ENCODE data around the gene FUCA2. TPM values are rescaled to one million over a fixed set of nuclear protein-coding genes. Genes with fewer than 3 reads are reported as not detected.

Gene FUCA2
- total RNA-seq, 1 donor from 2014 or later = 52.4 TPM

- Mint-ChIP-seq H3K36me3 (ENCODE audit: low read depth) (no peaks in the 10 kb centered on the region), H3K4me3 (ENCODE audit: unreplicated experiment) (no peak overlapping the region), H3K9me3 (ENCODE audit: low read depth) (no peaks in the 10 kb centered on the region), H3K27me3 (ENCODE audit: low read depth) (no peaks in the 10 kb centered on the region), H3K27ac (ENCODE audit: unreplicated experiment) (peak overlapping the region; percentile 24), H3K4me1 (ENCODE audit: low read depth) (peaks cover 9% of the 10 kb centered on the region)
- TF ChIP-seq CTCF (IDR thresholded peaks at IDR 0.05) = no peak
- DNase-seq (ENCODE audit: low spot score) = no peak
Observed at GRCh38 chr6:143545976-143546547, 34.5 kb upstream of the FUCA2 start.

DNA sequence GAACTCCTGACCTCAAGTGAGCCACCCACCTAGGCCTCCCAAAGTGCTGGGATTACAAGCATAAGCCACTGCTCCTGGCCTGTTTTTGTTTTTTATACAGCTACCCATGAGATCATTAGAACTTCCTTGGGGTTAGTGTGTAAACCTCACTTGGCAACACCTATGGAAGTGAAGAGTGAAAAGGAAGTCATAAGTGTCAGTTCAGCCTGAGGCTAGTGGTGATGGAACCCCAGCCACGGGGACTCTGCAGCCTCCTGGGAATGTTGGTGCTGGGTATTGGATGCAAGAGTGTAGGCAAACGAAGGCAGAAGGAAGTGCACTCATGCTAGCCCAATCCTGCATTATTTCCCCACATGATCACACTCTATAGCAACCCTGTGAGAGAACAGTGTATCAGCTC lies 33.6 kb upstream of the FUCA2 start:
- H3K27ac Mint-ChIP-seq (ENCODE audit: unreplicated experiment) = no peak overlapping the region
- H3K36me3 Mint-ChIP-seq (ENCODE audit: low read depth) = no peaks in the 10 kb centered on the region
- H3K4me3 Mint-ChIP-seq (ENCODE audit: unreplicated experiment) = no peak overlapping the region
- no peak for TF ChIP-seq CTCF (IDR thresholded peaks at IDR 0.05)
- peaks cover 9% of the 10 kb centered on the region for H3K4me1 Mint-ChIP-seq (ENCODE audit: low read depth)
- no peaks in the 10 kb centered on the region for H3K27me3 Mint-ChIP-seq (ENCODE audit: low read depth)
- H3K9me3 Mint-ChIP-seq (ENCODE audit: low read depth) = no peaks in the 10 kb centered on the region
- no peak for DNase-seq (ENCODE audit: low spot score)

- DNase-seq (ENCODE audit: low spot score) = no peak
- Mint-ChIP-seq H3K27me3 (ENCODE audit: low read depth) (no peaks in the 10 kb centered on the region), H3K36me3 (ENCODE audit: low read depth) (no peaks in the 10 kb centered on the region), H3K4me3 (ENCODE audit: unreplicated experiment) (no peak overlapping the region), H3K9me3 (ENCODE audit: low read depth) (no peaks in the 10 kb centered on the region), H3K4me1 (ENCODE audit: low read depth) (peaks cover 9% of the 10 kb centered on the region), H3K27ac (ENCODE audit: unreplicated experiment) (no peak overlapping the region)
- no peak for TF ChIP-seq CTCF (IDR thresholded peaks at IDR 0.05)
Observed at GRCh38 chr6:143544011-143544696, 32.6 kb upstream of the FUCA2 start.

DNA sequence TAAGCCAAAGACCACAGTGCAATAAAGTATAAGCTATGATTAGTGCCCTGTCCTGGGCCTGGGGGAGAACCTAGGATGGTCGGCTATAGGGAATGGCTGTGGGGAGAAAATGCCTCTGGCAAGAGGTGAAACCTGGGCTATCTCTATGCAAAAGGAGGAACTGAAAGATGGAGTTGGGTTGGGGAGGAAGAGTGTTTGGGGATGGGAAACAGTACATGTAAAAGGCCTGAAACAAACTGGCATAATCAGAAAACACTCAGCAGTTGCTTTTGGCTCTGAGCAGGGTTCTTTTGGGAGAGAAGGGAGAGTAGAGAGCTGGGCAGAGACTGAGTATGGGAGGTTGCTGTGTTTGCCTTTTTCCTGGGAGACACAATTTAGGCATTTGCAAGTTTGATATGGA lies 31.9 kb upstream of the FUCA2 start:
- H3K9me3 Mint-ChIP-seq (ENCODE audit: low read depth) = no peaks in the 10 kb centered on the region
- H3K4me3 Mint-ChIP-seq (ENCODE audit: unreplicated experiment) = no peak overlapping the region
- no peak for DNase-seq (ENCODE audit: low spot score)
- no peak for TF ChIP-seq CTCF (IDR thresholded peaks at IDR 0.05)
- no peaks in the 10 kb centered on the region for H3K36me3 Mint-ChIP-seq (ENCODE audit: low read depth)
- peaks cover 9% of the 10 kb centered on the region for H3K4me1 Mint-ChIP-seq (ENCODE audit: low read depth)
- H3K27ac Mint-ChIP-seq (ENCODE audit: unreplicated experiment) = no peak overlapping the region
- no peaks in the 10 kb centered on the region for H3K27me3 Mint-ChIP-seq (ENCODE audit: low read depth)

DNA sequence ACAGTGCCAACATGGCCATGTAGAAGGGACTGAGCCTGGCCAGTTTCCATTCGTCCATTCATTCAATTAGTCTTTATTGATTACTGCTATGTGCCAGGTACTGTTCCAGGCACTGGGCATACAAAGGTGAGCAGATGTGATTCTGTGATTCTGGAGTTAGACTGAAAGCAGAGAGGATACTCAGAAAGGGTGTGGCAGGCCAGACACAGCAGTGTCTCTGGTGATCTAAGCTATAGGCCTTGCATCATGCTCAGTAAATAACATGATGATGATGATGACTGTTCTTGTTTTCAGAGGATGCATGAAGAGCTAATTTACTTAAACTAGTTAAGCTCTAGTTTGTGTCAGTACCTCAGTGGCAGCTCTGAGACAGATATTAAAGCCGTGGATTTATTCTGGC lies 31.4 kb upstream of the FUCA2 start:
- H3K36me3 Mint-ChIP-seq (ENCODE audit: low read depth) = no peaks in the 10 kb centered on the region
- H3K4me3 Mint-ChIP-seq (ENCODE audit: unreplicated experiment) = no peak overlapping the region
- DNase-seq (ENCODE audit: low spot score) = no peak
- H3K9me3 Mint-ChIP-seq (ENCODE audit: low read depth) = no peaks in the 10 kb centered on the region
- no peak for TF ChIP-seq CTCF (IDR thresholded peaks at IDR 0.05)
- H3K27me3 Mint-ChIP-seq (ENCODE audit: low read depth) = no peaks in the 10 kb centered on the region
- H3K27ac Mint-ChIP-seq (ENCODE audit: unreplicated experiment) = no peak overlapping the region
- H3K4me1 Mint-ChIP-seq (ENCODE audit: low read depth) = peaks cover 13% of the 10 kb centered on the region

All from chondrocyte (in vitro differentiated cells).